ENCODE results near the gene SLC30A2.

DNA sequence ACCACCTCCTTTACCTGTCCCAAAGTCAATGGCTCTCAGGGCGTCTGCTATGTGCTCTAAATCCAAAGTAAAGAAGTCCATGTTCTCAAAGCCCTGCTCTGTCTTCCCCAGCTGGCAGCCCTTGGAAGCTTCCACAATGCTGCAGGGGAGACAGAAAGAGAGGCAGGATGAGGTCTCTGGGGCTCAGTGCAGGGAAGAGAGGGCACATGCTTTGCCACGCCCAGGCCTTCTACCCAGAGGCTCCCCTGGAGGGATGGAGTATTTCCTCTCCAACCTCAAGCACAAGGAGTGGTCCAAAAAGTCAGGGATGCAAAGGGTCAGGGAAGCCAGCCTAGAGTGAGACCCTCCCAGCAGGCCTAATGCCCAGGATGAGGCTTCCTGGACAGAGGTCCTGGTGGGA lies 11.3 kb upstream of the SLC30A2 start:
- TF ChIP-seq, protein P1, sequence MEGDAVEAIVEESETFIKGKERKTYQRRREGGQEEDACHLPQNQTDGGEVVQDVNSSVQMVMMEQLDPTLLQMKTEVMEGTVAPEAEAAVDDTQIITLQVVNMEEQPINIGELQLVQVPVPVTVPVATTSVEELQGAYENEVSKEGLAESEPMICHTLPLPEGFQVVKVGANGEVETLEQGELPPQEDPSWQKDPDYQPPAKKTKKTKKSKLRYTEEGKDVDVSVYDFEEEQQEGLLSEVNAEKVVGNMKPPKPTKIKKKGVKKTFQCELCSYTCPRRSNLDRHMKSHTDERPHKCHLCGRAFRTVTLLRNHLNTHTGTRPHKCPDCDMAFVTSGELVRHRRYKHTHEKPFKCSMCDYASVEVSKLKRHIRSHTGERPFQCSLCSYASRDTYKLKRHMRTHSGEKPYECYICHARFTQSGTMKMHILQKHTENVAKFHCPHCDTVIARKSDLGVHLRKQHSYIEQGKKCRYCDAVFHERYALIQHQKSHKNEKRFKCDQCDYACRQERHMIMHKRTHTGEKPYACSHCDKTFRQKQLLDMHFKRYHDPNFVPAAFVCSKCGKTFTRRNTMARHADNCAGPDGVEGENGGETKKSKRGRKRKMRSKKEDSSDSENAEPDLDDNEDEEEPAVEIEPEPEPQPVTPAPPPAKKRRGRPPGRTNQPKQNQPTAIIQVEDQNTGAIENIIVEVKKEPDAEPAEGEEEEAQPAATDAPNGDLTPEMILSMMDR (IDR thresholded peaks at IDR 0.05): no peak
- no peak for TF ChIP-seq ZFX (IDR thresholded peaks at IDR 0.05; ENCODE audit: borderline replicate concordance)

Measured in 22Rv1 (cell line).